CD4-positive, alpha-beta T cell treated with Interleukin-15 for 4 hours (primary cell): ENCODE data around the gene OR7G3.

Source experiments
- DNase-seq: peaks from one replicate; pipeline ENCODE4 v3.0.0-alpha.2; 2020; ENCODE audit warnings: low spot score

OR7G3 gene

GRCh38 chr19:9107375-9107774 is 19.4 kb downstream of the OR7G3 start, which contains the start of gene OR7G2:
Gene OR7G2 (minus strand): TSS chr19:9107475. CDS start chr19:9103243, 4,232 bp downstream.
- no peak for DNase-seq

- no peak for DNase-seq
Measured at GRCh38 chr19:9086761-9087160, 40.0 kb downstream of the OR7G3 start, which contains the start of gene OR1M1. Gene OR1M1 (plus strand): TSS chr19:9087061. CDS start chr19:9093245, 6,184 bp downstream.

- DNase-seq = no peak
Measured at GRCh38 chr19:9078651-9079050, 48.1 kb downstream of the OR7G3 start.

- no peak for DNase-seq
Measured at GRCh38 chr19:9076901-9077300, 49.8 kb downstream of the OR7G3 start.
